Uterus (tissue), 2 donors: ENCODE results near the gene FAAP20.

ENCODE experiments used
- POLR2A ChIP-seq, 2 donors: fragments of 450-650 bp; IDR thresholded peaks; one replicate each; pipeline ENCODE4 v1.6.1; 2016; ENCODE audit warnings: antibody characterized with exemption in 2 of 2, mild to moderate bottlenecking in 1 of 2, moderate library complexity in 1 of 2
- TF ChIP-seq, protein P1 (sequence below), 4 experiments: fragments of 200-600 bp in 2 of 4; fragments of 450-650 bp in 2 of 4; sonication (generic) in 2 of 4; IDR thresholded peaks; one replicate each; pipeline ENCODE4 v1.5.1; 2016 to 2019; ENCODE audit warnings: antibody characterized with exemption in 4 of 4, mild to moderate bottlenecking in 2 of 4, moderate library complexity in 1 of 4

DNA sequence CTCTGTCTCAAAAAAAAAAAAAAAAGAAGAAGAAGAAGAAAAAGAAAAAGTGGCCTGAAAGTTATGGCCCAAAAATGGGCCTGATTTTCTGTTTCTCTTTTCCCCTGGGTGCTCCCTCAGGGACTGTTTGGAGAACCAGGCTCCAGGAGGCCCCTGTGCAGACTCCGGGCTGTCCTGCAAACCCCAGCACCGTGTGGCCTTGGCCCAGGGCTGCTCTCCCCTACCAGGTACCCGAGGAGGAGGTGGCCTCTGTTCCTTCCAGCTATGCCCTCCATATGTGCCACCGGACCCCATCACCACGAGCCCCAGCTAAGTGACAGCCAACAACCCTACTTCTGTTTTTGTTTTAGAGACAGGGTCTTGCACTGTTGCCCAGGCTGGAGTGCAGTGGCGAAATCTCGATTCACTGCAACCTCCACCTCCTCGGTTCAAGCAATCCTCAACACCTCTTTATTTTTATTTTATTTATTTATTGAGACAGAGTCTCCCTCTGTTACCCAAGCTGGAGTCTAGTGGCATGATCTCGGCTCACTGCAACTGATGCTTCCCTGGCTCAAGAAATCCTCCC lies 7.5 kb upstream of the FAAP20 start:
- TF ChIP-seq, protein P1, sequence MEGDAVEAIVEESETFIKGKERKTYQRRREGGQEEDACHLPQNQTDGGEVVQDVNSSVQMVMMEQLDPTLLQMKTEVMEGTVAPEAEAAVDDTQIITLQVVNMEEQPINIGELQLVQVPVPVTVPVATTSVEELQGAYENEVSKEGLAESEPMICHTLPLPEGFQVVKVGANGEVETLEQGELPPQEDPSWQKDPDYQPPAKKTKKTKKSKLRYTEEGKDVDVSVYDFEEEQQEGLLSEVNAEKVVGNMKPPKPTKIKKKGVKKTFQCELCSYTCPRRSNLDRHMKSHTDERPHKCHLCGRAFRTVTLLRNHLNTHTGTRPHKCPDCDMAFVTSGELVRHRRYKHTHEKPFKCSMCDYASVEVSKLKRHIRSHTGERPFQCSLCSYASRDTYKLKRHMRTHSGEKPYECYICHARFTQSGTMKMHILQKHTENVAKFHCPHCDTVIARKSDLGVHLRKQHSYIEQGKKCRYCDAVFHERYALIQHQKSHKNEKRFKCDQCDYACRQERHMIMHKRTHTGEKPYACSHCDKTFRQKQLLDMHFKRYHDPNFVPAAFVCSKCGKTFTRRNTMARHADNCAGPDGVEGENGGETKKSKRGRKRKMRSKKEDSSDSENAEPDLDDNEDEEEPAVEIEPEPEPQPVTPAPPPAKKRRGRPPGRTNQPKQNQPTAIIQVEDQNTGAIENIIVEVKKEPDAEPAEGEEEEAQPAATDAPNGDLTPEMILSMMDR (IDR thresholded peaks at IDR 0.05), result no peak
- TF ChIP-seq POLR2A (IDR thresholded peaks at IDR 0.05), result no peak
